GM13976 (cell line): ENCODE data around the gene SLC25A45.

Source experiments
- DNase-seq: peaks from one replicate; pipeline ENCODE4 v3.0.0; 2012; ENCODE audit warnings: low spot score
- CTCF ChIP-seq: IDR thresholded peaks from 2 replicates; pipeline ENCODE4 v1.5.1; 2012; ENCODE audit warnings: borderline replicate concordance, mild to moderate bottlenecking; ENCODE audit not compliant: insufficient read depth; ENCODE audit errors: extremely low read depth, missing control alignments, control extremely low read depth
- in situ Hi-C: fragments of 300-500 bp; cut with MboI; formaldehyde crosslinking; loops from one replicate; pipeline ENCODE4 v1.12.0; 2022; ENCODE audit warnings: low sequenced_read_pairs, mixed read lengths, inconsistent platforms; ENCODE audit not compliant: unreplicated experiment

The SLC25A45 gene

GRCh38 chr11:65356394-65356972 lies 26.0 kb downstream of the SLC25A45 start:
- TF ChIP-seq CTCF: no peak
- DNase-seq: no peak
- in situ Hi-C loops: loop anchor here (5.0 kb wide), 1 partner anchor 151 kb away; no protein-coding TSS in a partner anchor

GRCh38 chr11:65355776-65356393 lies 26.6 kb downstream of the SLC25A45 start:
- no peak for TF ChIP-seq CTCF
- in situ Hi-C loops: loop anchor here (5.0 kb wide), 1 partner anchor 151 kb away; no protein-coding TSS in a partner anchor
- DNase-seq: no peak

GRCh38 chr11:65355013-65355775 lies 27.3 kb downstream of the SLC25A45 start:
- peak; percentile 73 for DNase-seq
- no peak for TF ChIP-seq CTCF
- in situ Hi-C loops: loop anchor here (5.0 kb wide), 1 partner anchor 152 kb away; no protein-coding TSS in a partner anchor

GRCh38 chr11:65354265-65355012 lies 28.0 kb downstream of the SLC25A45 start, which contains the start of gene TIGD3:
Gene TIGD3, plus strand, starts transcription at chr11:65354751. Its CDS starts 1,058 bp downstream, at chr11:65355809.
- in situ Hi-C loops: loop anchor here (5.0 kb wide), 1 partner anchor 153 kb away; no protein-coding TSS in a partner anchor
- peak; percentile 9 for TF ChIP-seq CTCF

GRCh38 chr11:65353900-65354264 lies 28.6 kb downstream of the SLC25A45 start:
- no peak for TF ChIP-seq CTCF
- no peak for DNase-seq
- in situ Hi-C loops: no loop called here

More at GRCh38 chr11:65354265-65355012, 28.0 kb downstream of the SLC25A45 start, which contains the start of gene TIGD3:
- peak; percentile 100 for DNase-seq

GRCh38 chr11:65353376-65353775 lies 29.1 kb downstream of the SLC25A45 start:
- no peak for TF ChIP-seq CTCF
- DNase-seq: no peak
- in situ Hi-C loops: no loop called here
